K562 (cell line): ENCODE measurements around the gene RYR3. TPM values are rescaled to one million over a fixed set of nuclear protein-coding genes. Genes with fewer than 3 reads are reported as not detected.

Source experiments
- ATAC-seq: fragments of 200-7000 bp; cut with Tn5 transposase; 3 replicates; pipeline ENCODE4 v1.9.1; 2020; ENCODE audit warnings: moderate library complexity
- BruUV-seq: library from RNA; stranded (reverse); fragments of 400-500 nt; replicated peaks from 2 replicates; lab custom pipeline; 2021; lab: Mats Ljungman, UMichigan
- CTCF ChIA-PET: fragments of 300-600 bp; formaldehyde crosslinking; extraction: SDS; loops from one replicate; lab custom pipeline; 2021; ENCODE audit warnings: low intra/inter-chr PET ratio; lab: Yijun Ruan, JAX
- POLR2A ChIA-PET: fragments of 300-600, 350-650 bp; sonication (Branson Sonifier 250); formaldehyde crosslinking; extraction: SDS; loops from one replicate; lab custom pipeline; 2021; ENCODE audit warnings: antibody characterized with exemption, inconsistent platforms; lab: Yijun Ruan, JAX
- DNase-seq, 4 experiments: peaks; one replicate each; pipeline versions ENCODE4 v3.0.0 to v3.0.0-alpha.2; 2011 to 2018; ENCODE audit warnings: low spot score in 3 of 4, mixed read lengths in 3 of 4; ENCODE audit errors: extremely low read depth in 1 of 4
- FAIRE-seq: peaks from 2 replicates; lab custom pipeline; 2011; peaks lifted over from hg19 to GRCh38; lab: Jason Lieb, UNC
- H2AFZ ChIP-seq: 2 replicates; pipeline ENCODE4 v1.6.0; 2011; ENCODE audit warnings: low read depth, low read length, control low read depth, inconsistent platforms
- H3K27ac ChIP-seq: fragments of 200-600 bp; 3 replicates; pipeline ENCODE4 v1.8.0; 2011; ENCODE audit warnings: low read depth, mild to moderate bottlenecking, control low read depth, inconsistent platforms, low read length, moderate library complexity, mixed read lengths; ENCODE audit errors: extremely low read depth
- H3K27me3 ChIP-seq, 2 experiments: fragments of 300-600 bp in 1 of 2; 2 replicates in 1 of 2; 3 replicates in 1 of 2; pipeline versions ENCODE4 v1.6.0 to v1.8.0; 2011; ENCODE audit warnings: inconsistent platforms in 2 of 2, low read length in 2 of 2, mild to moderate bottlenecking in 1 of 2, mixed read lengths in 1 of 2, moderate library complexity in 1 of 2; ENCODE audit not compliant: control insufficient read depth in 2 of 2, insufficient read depth in 2 of 2
- H3K36me3 ChIP-seq: fragments of 300-600 bp; 3 replicates; pipeline ENCODE4 v1.8.0; 2011; ENCODE audit warnings: mild to moderate bottlenecking, low read length, inconsistent platforms; ENCODE audit not compliant: control insufficient read depth, insufficient read depth
- H3K4me1 ChIP-seq, 2 experiments: fragments of 200-600 bp in 1 of 2; replicated peaks in 1 of 2; 2 replicates in 1 of 2; 3 replicates in 1 of 2; pipeline versions ENCODE4 v1.5.1 to v1.8.0; 2011; ENCODE audit warnings: inconsistent platforms in 2 of 2, low read length in 2 of 2, mild to moderate bottlenecking in 1 of 2, mixed read lengths in 1 of 2, moderate library complexity in 1 of 2; ENCODE audit not compliant: control insufficient read depth in 2 of 2, insufficient read depth in 2 of 2
- H3K4me2 ChIP-seq: 2 replicates; pipeline ENCODE4 v1.6.1; 2011; ENCODE audit warnings: low read length, control low read depth, inconsistent platforms, mixed read lengths; ENCODE audit not compliant: insufficient read depth
- H3K4me3 ChIP-seq: fragments of 200-600 bp; sonication (generic), shearing (Covaris generic); 2 replicates; pipeline ENCODE4 v1.5.1; 2016; ENCODE audit warnings: control low read depth, inconsistent platforms
- H3K79me2 ChIP-seq: fragments of 200-600 bp; 3 replicates; pipeline ENCODE4 v1.8.0; 2011; ENCODE audit warnings: low read length, inconsistent platforms; ENCODE audit not compliant: control insufficient read depth, insufficient read depth
- H3K9ac ChIP-seq, 2 experiments: 2 replicates each; pipeline versions ENCODE4 v1.6.0 to v1.6.1; 2011; ENCODE audit warnings: low read depth in 2 of 2, low read length in 2 of 2, control low read depth in 1 of 2, inconsistent platforms in 1 of 2, mild to moderate bottlenecking in 1 of 2, mixed read lengths in 1 of 2; ENCODE audit not compliant: insufficient read depth in 1 of 2
- H3K9me1 ChIP-seq: one replicate; pipeline ENCODE4 v1.6.0; 2011; ENCODE audit warnings: inconsistent platforms, mild to moderate bottlenecking, low read length, moderate library complexity; ENCODE audit not compliant: control insufficient read depth, insufficient read depth
- H3K9me3 ChIP-seq: replicated peaks from 2 replicates; pipeline ENCODE4 v1.5.1; 2011; ENCODE audit warnings: low read depth, low read length, inconsistent platforms; ENCODE audit not compliant: control insufficient read depth, insufficient read depth
- H4K20me1 ChIP-seq: replicated peaks from 2 replicates; pipeline ENCODE4 v1.6.1; 2011; ENCODE audit warnings: low read length, inconsistent platforms, mixed read lengths; ENCODE audit not compliant: control insufficient read depth, insufficient read depth
- ATF2 ChIP-seq: sonication (generic); formaldehyde crosslinking; IDR thresholded peaks from 2 replicates; pipeline ENCODE4 v1.8.1; 2022; ENCODE audit warnings: missing genetic modification reagents
- BMI1 ChIP-seq: fragments of 150-350 bp; IDR thresholded peaks from 2 replicates; pipeline ENCODE4 v1.6.1; 2014; ENCODE audit warnings: low read length
- FOXJ3 ChIP-seq: sonication (generic); formaldehyde crosslinking; IDR thresholded peaks from 2 replicates; pipeline ENCODE4 v1.4.0; 2020; ENCODE audit warnings: mild to moderate bottlenecking, missing genetic modification reagents
- GATA2 ChIP-seq: sonication (generic); formaldehyde crosslinking; IDR thresholded peaks from 2 replicates; pipeline ENCODE4 v1.4.0; 2020; ENCODE audit warnings: mild to moderate bottlenecking, missing genetic modification reagents
- SIRT6 ChIP-seq: IDR thresholded peaks from one replicate; pipeline ENCODE4 v1.6.1; 2012; ENCODE audit warnings: low read depth, mild to moderate bottlenecking, control low read depth, inconsistent platforms, low read length, moderate library complexity
- ZNF395 ChIP-seq: fragments of 200-800 bp; sonication (Bioruptor generic); IDR thresholded peaks from 2 replicates; pipeline ENCODE4 v1.6.1; 2017; ENCODE audit warnings: missing genetic modification characterization, missing compliant biosample characterization
- WGBS: fragments of 100-300 bp; shearing (Covaris generic); methylation state at CpG from one replicate; pipeline ENCODE4 v1.1.6; 2016; ENCODE audit warnings: low coverage, mixed read lengths; ENCODE audit not compliant: insufficient coverage; ENCODE audit errors: missing lambda C conversion rate; 5-methylcytosine and 5-hydroxymethylcytosine counted together
- in situ Hi-C: fragments of 300-500 bp; cut with MboI; formaldehyde crosslinking; loops from 4 replicates; pipeline ENCODE4 v1.15.0; 2018; ENCODE audit warnings: inconsistent platforms, mixed read lengths
- intact Hi-C: fragments of 100-400 bp; cut with micrococcal nuclease; formaldehyde crosslinking; loops from 2 replicates; pipeline ENCODE4 v1.14.2; 2022
- polyA plus RNA-seq, 8 experiments: library from polyadenylated mRNA; depleted of rRNA in 4 of 8; stranded (reverse) in 5 of 8; unstranded in 3 of 8; fragments of >200 nt; fragmentation: Nextera tagmentation in 2 of 8; fragmentation: Illumina TruSeq in 1 of 8; extraction: Ambion mirVana in 2 of 8; extraction: Trizol in 1 of 8; gene quantifications; 2 replicates each; pipeline versions ENCODE4 v1.2.1 to v1.2.3, GENCODE V29; 2011 to 2014; ENCODE audit warnings: inconsistent platforms in 1 of 8, missing spikeins in 1 of 8
- total RNA-seq, 7 experiments: library from RNA; depleted of rRNA in 6 of 7; stranded (reverse); fragments of >200 nt in 6 of 7; fragmentation: Illumina TruSeq in 2 of 7; extraction: Trizol in 2 of 7; gene quantifications; 2 replicates each; pipeline versions ENCODE4 v1.2.1 to v1.2.3, GENCODE V29; 2011 to 2021; ENCODE audit warnings: low replicate concordance in 1 of 7

Gene RYR3
- total and polyA plus RNA-seq, 9 of the 15 experiments (the other 6 are each of a cell fraction or from before 2014, with no cell fraction given), result 0.04 TPM; not detected in 8

- no peak for TF ChIP-seq SIRT6
Observed at GRCh38 chr15:33612721-33613304, 302.0 kb downstream of the RYR3 start (continued).

DNA sequence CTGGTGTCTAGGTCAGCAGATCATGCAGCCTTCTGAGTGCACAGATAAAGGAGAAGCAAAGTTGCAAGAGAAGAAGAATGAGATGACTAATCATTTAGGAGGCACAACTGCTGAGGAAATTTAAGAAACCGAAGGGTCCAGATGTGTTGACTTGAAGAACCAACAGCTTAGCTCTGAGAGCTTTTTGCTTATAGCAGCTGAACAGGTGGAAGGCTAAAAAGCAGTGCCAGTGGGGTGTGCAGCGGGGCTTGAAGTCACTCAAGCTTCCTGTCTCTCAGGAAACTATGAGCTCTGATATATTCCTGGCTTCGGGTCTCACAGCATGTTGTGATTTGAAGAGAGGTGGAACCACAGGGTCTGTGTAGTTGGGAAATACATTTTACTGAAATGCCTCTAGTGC, 305.7 kb downstream of the RYR3 start:
- H3K4me2 ChIP-seq, result no peak overlapping the region

More for the DNA sequence above, 305.7 kb downstream of the RYR3 start:
- no peak for DNase-seq
- BruUV-seq, result no TSS peak
- intact Hi-C loops (loop anchor here (10.0 kb wide), 1 partner anchor 322 kb away; no protein-coding TSS in a partner anchor), in situ Hi-C loops (no loop called here)
- CTCF ChIA-PET, result no interaction called here
- no peak for TF ChIP-seq GATA2 (CRISPR knock-in tag)
- no peak for TF ChIP-seq ATF2 (CRISPR knock-in tag)
- no peak for TF ChIP-seq BMI1
- no peak for TF ChIP-seq FOXJ3
- TF ChIP-seq ZNF395 (CRISPR knock-in tag), result no peak
- Histone ChIP-seq H3K9ac (no peak overlapping the region), H3K27me3 (no peaks in the 10 kb centered on the region), H3K4me3 (no peak overlapping the region), H3K36me3 (no peaks in the 10 kb centered on the region), H3K79me2 (no peaks in the 10 kb centered on the region), H2AFZ (no peak overlapping the region), H4K20me1 (no peaks in the 10 kb centered on the region), H3K9me3 (no peaks in the 10 kb centered on the region), H3K4me1 (no peaks in the 10 kb centered on the region), H3K9me1 (no peaks in the 10 kb centered on the region), H3K27ac (no peak overlapping the region)
- FAIRE-seq, result no peak
- POLR2A ChIA-PET, result no interaction called here
- WGBS, result 0% methylated on average over 3 of the region's 3 CpGs
- no peak for ATAC-seq
